PC-3 (cell line): Measurements from ENCODE around the gene CYP4F3.

Source experiments
- EZH2 ChIP-seq: fragments of 300-600 bp; sonication (generic); IDR thresholded peaks from one replicate; pipeline ENCODE4 v1.6.1; 2017; ENCODE audit warnings: antibody characterized with exemption, mild to moderate bottlenecking, low read length; ENCODE audit not compliant: unreplicated experiment
- TF ChIP-seq, protein P1 (sequence below): fragments of 300-600 bp; sonication (generic); conservative IDR thresholded peaks from 2 replicates; pipeline ENCODE4 v1.5.1; 2017; ENCODE audit warnings: antibody characterized with exemption, low read depth, mild to moderate bottlenecking, low read length

GRCh38 chr19:15616627-15617270 lies 23.9 kb upstream of the CYP4F3 start:
- TF ChIP-seq, protein P1, sequence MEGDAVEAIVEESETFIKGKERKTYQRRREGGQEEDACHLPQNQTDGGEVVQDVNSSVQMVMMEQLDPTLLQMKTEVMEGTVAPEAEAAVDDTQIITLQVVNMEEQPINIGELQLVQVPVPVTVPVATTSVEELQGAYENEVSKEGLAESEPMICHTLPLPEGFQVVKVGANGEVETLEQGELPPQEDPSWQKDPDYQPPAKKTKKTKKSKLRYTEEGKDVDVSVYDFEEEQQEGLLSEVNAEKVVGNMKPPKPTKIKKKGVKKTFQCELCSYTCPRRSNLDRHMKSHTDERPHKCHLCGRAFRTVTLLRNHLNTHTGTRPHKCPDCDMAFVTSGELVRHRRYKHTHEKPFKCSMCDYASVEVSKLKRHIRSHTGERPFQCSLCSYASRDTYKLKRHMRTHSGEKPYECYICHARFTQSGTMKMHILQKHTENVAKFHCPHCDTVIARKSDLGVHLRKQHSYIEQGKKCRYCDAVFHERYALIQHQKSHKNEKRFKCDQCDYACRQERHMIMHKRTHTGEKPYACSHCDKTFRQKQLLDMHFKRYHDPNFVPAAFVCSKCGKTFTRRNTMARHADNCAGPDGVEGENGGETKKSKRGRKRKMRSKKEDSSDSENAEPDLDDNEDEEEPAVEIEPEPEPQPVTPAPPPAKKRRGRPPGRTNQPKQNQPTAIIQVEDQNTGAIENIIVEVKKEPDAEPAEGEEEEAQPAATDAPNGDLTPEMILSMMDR, result no peak
- no peak for TF ChIP-seq EZH2
